NB4 (cell line): ENCODE data around the gene CHERP.

Experiments
- POLR2A ChIP-seq: IDR thresholded peaks from 2 replicates; pipeline ENCODE4 v1.6.1; 2011; ENCODE audit warnings: mild to moderate bottlenecking; ENCODE audit not compliant: insufficient read length; ENCODE audit errors: extremely low read depth
- TF ChIP-seq, protein P1 (sequence below): IDR thresholded peaks from one replicate; pipeline ENCODE4 v1.5.1; 2012; ENCODE audit warnings: low read depth, low read length
- TF ChIP-seq, protein P2 (sequence below): IDR thresholded peaks from 2 replicates; pipeline ENCODE4 v1.6.1; 2011; ENCODE audit warnings: low read depth, low read length

DNA sequence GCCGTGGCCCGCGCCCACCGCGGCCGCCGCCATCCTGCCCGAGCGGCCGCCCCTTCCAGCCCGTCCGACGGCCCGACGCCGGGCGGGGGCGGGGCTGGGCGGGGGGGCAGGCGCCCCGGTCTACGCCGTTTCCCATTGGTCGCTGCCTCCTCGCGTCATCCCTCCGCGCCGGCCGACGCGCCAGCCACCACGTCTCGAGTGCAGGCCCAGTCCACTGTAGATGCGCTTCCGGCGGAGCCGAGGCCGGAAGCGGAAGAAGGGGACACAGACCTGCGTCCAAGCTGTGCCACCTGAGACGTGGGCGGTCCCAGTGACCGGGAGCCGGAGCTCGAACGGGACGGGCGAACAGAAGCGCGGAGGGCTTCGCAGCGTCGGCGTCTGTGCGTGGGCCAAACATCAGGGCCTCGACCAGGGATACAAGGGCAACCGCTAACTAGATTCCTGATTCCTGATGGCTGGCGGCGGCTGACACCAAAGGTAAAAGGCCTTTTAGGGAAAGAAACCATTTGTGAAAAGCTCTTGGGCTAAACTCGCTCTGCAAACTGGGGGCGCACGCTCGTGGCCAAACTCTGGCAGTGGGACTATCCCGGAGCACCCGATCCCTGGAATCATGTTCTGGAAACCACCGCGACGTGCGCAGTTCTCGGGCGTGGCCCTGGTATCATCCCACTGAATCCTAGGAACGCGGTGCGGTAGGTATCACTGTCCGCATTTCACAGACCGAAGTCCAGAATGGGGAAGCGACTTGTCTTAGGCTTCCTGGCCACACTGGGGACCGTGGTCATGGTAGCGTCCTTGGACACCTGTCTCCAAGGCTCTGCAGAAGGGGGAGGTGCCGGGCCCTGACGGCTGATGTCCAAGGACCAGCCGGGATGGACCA lies 30.3 kb upstream of the CHERP start, which contains the start of gene SLC35E1:
- TF ChIP-seq POLR2A = peak; percentile 61
- TF ChIP-seq, protein P1, sequence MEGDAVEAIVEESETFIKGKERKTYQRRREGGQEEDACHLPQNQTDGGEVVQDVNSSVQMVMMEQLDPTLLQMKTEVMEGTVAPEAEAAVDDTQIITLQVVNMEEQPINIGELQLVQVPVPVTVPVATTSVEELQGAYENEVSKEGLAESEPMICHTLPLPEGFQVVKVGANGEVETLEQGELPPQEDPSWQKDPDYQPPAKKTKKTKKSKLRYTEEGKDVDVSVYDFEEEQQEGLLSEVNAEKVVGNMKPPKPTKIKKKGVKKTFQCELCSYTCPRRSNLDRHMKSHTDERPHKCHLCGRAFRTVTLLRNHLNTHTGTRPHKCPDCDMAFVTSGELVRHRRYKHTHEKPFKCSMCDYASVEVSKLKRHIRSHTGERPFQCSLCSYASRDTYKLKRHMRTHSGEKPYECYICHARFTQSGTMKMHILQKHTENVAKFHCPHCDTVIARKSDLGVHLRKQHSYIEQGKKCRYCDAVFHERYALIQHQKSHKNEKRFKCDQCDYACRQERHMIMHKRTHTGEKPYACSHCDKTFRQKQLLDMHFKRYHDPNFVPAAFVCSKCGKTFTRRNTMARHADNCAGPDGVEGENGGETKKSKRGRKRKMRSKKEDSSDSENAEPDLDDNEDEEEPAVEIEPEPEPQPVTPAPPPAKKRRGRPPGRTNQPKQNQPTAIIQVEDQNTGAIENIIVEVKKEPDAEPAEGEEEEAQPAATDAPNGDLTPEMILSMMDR = no peak
- TF ChIP-seq, protein P2, sequence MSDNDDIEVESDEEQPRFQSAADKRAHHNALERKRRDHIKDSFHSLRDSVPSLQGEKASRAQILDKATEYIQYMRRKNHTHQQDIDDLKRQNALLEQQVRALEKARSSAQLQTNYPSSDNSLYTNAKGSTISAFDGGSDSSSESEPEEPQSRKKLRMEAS = peak; percentile 75
